Ishikawa (cell line): Measurements from ENCODE around the gene USP6NL.

Experiments used
- CEBPB ChIP-seq: IDR thresholded peaks from 2 replicates; pipeline ENCODE4 v1.6.1; 2012
- CREB1 ChIP-seq: IDR thresholded peaks from 2 replicates; pipeline ENCODE4 v1.6.1; 2012; ENCODE audit warnings: low read depth
- EGR1 ChIP-seq: IDR thresholded peaks from 2 replicates; pipeline ENCODE4 v1.6.1; 2012
- EP300 ChIP-seq: IDR thresholded peaks from 2 replicates; pipeline ENCODE4 v1.6.1; 2012; ENCODE audit warnings: borderline replicate concordance
- FOXM1 ChIP-seq: IDR thresholded peaks from 2 replicates; pipeline ENCODE4 v1.6.1; 2012; ENCODE audit warnings: low read depth, borderline replicate concordance
- MAX ChIP-seq: IDR thresholded peaks from 2 replicates; pipeline ENCODE4 v1.6.1; 2012
- NFIC ChIP-seq: IDR thresholded peaks from 2 replicates; pipeline ENCODE4 v1.6.1; 2012
- RAD21 ChIP-seq: IDR thresholded peaks from 2 replicates; pipeline ENCODE4 v1.6.1; 2012; ENCODE audit warnings: low read depth
- REST ChIP-seq: IDR thresholded peaks from 2 replicates; pipeline ENCODE4 v1.6.1; 2012; ENCODE audit warnings: low read depth, mild to moderate bottlenecking
- TAF1 ChIP-seq: IDR thresholded peaks from 2 replicates; pipeline ENCODE4 v1.6.1; 2012; ENCODE audit warnings: low read depth, mild to moderate bottlenecking
- TCF12 ChIP-seq: IDR thresholded peaks from 2 replicates; pipeline ENCODE4 v1.6.1; 2012; ENCODE audit warnings: low read depth
- TEAD4 ChIP-seq: IDR thresholded peaks from 2 replicates; pipeline ENCODE4 v1.6.1; 2012
- USF1 ChIP-seq: IDR thresholded peaks from 2 replicates; pipeline ENCODE4 v1.6.1; 2012
- YY1 ChIP-seq: IDR thresholded peaks from 2 replicates; pipeline ENCODE4 v1.6.1; 2012; ENCODE audit warnings: low read depth
- ZBTB7A ChIP-seq: IDR thresholded peaks from 2 replicates; pipeline ENCODE4 v1.6.1; 2012; ENCODE audit warnings: low read depth

Gene USP6NL

GRCh38 chr10:11499425-11500071, 111.9 kb downstream of the USP6NL start:
- TF ChIP-seq FOXM1 (no peak), REST (no peak), CEBPB (no peak), ZBTB7A (no peak), MAX (no peak), RAD21 (no peak), NFIC (no peak), CREB1 (no peak), TEAD4 (no peak), EP300 (no peak), USF1 (no peak), EGR1 (no peak), YY1 (no peak), TAF1 (no peak), TCF12 (no peak)

- TF ChIP-seq CEBPB = no peak
- TF ChIP-seq EP300 = no peak
- no peak for TF ChIP-seq YY1
- no peak for TF ChIP-seq CREB1
Observed at GRCh38 chr10:11498399-11498798, 113.1 kb downstream of the USP6NL start.

- TF ChIP-seq TEAD4 = no peak
- no peak for TF ChIP-seq RAD21
- no peak for TF ChIP-seq TCF12
- no peak for TF ChIP-seq EP300
- TF ChIP-seq FOXM1 = no peak
- no peak for TF ChIP-seq MAX
- no peak for TF ChIP-seq NFIC
Observed at GRCh38 chr10:11493646-11494045, 117.8 kb downstream of the USP6NL start.

- TF ChIP-seq USF1 (no peak), TEAD4 (no peak), ZBTB7A (no peak), YY1 (no peak), FOXM1 (no peak)
Observed at GRCh38 chr10:11491087-11491486, 120.4 kb downstream of the USP6NL start.

- TF ChIP-seq NFIC (no peak), TEAD4 (no peak), REST (no peak), EP300 (no peak), CREB1 (no peak), FOXM1 (no peak), EGR1 (no peak), RAD21 (no peak)
Observed at GRCh38 chr10:11489591-11489990, 121.9 kb downstream of the USP6NL start.

- TF ChIP-seq EP300 = no peak
- TF ChIP-seq ZBTB7A = no peak
- no peak for TF ChIP-seq CEBPB
- no peak for TF ChIP-seq TCF12
- TF ChIP-seq EGR1 = no peak
- TF ChIP-seq MAX = no peak
- TF ChIP-seq NFIC = no peak
- TF ChIP-seq TEAD4 = no peak
- no peak for TF ChIP-seq YY1
- TF ChIP-seq TAF1 = no peak
- no peak for TF ChIP-seq RAD21
- TF ChIP-seq USF1 = no peak
- no peak for TF ChIP-seq FOXM1
- no peak for TF ChIP-seq CREB1
- TF ChIP-seq REST = no peak
Observed at GRCh38 chr10:11488126-11488525, 123.3 kb downstream of the USP6NL start.
